Right lobe of liver (tissue), 6 donors: ENCODE data around the gene SLC17A9. TPM values are rescaled to one million over a fixed set of nuclear protein-coding genes. Genes with fewer than 3 reads are reported as not detected.

Source experiments
- ATAC-seq, 4 donors: fragments of 200-7000 bp; cut with Tn5 transposase; one replicate each; pipeline ENCODE4 v1.9.1; 2020; ENCODE audit warnings: mild to moderate bottlenecking in 4 of 4, moderate library complexity in 4 of 4
- DNase-seq, 3 donors: peaks; one replicate each; pipeline ENCODE4 v3.0.0-alpha.2; 2020
- H3K27ac ChIP-seq, 3 donors: fragments of 200-600 bp; one replicate each; pipeline ENCODE4 v1.8.0; 2022
- H3K27me3 ChIP-seq, 2 donors: fragments of 200-600 bp; one replicate each; pipeline ENCODE4 v1.8.0; 2022
- H3K36me3 ChIP-seq, 4 donors: fragments of 200-600 bp; sonication (generic) in 1 of 4; one replicate each; pipeline versions ENCODE4 v1.5.1 to v1.8.0; 2017 to 2022; ENCODE audit warnings: control low read depth in 1 of 4
- H3K4me1 ChIP-seq, 4 donors: fragments of 200-600 bp; sonication (generic) in 1 of 4; one replicate each; pipeline versions ENCODE4 v1.5.1 to v1.8.0; 2017 to 2022; ENCODE audit warnings: control low read depth in 1 of 4
- H3K4me3 ChIP-seq, 3 donors: fragments of 200-600 bp; one replicate each; pipeline ENCODE4 v1.8.0; 2022
- H3K9me3 ChIP-seq, 4 donors: fragments of 200-600 bp; sonication (generic) in 1 of 4; one replicate each; pipeline versions ENCODE4 v1.5.1 to v1.8.0; 2017 to 2022; ENCODE audit warnings: control low read depth in 1 of 4
- POLR2A ChIP-seq: fragments of 450-650 bp; IDR thresholded peaks from one replicate; pipeline ENCODE4 v1.6.1; 2017; ENCODE audit warnings: antibody characterized with exemption, mild to moderate bottlenecking
- WGBS: methylation state at CpG from one replicate; pipeline ENCODE4 v1.1.6; 2018; ENCODE audit warnings: low coverage, low lambda C conversion rate; ENCODE audit not compliant: insufficient coverage; ENCODE audit errors: missing lambda C conversion rate; 5-methylcytosine and 5-hydroxymethylcytosine counted together
- intact Hi-C, 2 donors: fragments of 100-400 bp; cut with DNase I; formaldehyde crosslinking; loops; one replicate each; pipeline versions ENCODE4 v1.11.2 to v1.14.1; 2022
- total RNA-seq, 6 experiments: library from RNA; depleted of rRNA in 2 of 6; stranded (reverse); fragments of >200 nt in 2 of 6; fragmentation: NEBNext Ultra II Directional in 3 of 6; extraction: Animal tissue kit (Norgen Biotek cat#: 25700) in 3 of 6; gene quantifications; one replicate each; pipeline versions ENCODE4 v1.1.0 to v1.2.4, GENCODE V29; 2016 to 2023
- TF ChIP-seq, protein P1 (sequence below), 4 donors: fragments of 200-600 bp in 3 of 4; fragments of 450-650 bp in 1 of 4; IDR thresholded peaks; one replicate each; pipeline versions ENCODE4 v1.5.1 to v1.8.0; 2016 to 2022; ENCODE audit warnings: antibody characterized with exemption in 4 of 4, mild to moderate bottlenecking in 2 of 4
- donor health status: DM: no; HTN: yes; CAD: no.
- donor health status: DM: no; HTN: no; CAD: no.
- donor health status: DM: no; HTN: no; CAD: no.
- donor health status: DM: no; HTN: yes; CAD: no.
- donor health status: DM: no; HTN: yes; CAD: no.

SLC17A9 gene
- total RNA-seq, 6 experiments from 2014 or later, result 29.8 to 99.4 (median 54.1) TPM

- peaks cover 0 to 23% (median 7%) of the 10 kb centered on the region in 4 donors for H3K4me1 ChIP-seq
- TF ChIP-seq, protein P1, sequence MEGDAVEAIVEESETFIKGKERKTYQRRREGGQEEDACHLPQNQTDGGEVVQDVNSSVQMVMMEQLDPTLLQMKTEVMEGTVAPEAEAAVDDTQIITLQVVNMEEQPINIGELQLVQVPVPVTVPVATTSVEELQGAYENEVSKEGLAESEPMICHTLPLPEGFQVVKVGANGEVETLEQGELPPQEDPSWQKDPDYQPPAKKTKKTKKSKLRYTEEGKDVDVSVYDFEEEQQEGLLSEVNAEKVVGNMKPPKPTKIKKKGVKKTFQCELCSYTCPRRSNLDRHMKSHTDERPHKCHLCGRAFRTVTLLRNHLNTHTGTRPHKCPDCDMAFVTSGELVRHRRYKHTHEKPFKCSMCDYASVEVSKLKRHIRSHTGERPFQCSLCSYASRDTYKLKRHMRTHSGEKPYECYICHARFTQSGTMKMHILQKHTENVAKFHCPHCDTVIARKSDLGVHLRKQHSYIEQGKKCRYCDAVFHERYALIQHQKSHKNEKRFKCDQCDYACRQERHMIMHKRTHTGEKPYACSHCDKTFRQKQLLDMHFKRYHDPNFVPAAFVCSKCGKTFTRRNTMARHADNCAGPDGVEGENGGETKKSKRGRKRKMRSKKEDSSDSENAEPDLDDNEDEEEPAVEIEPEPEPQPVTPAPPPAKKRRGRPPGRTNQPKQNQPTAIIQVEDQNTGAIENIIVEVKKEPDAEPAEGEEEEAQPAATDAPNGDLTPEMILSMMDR (IDR thresholded peaks at IDR 0.05), result no peak
- TF ChIP-seq POLR2A, result no peak
- H3K36me3 ChIP-seq, result peaks cover 10 to 79% (median 51%) of the 10 kb centered on the region in 4 donors
- H3K4me3 ChIP-seq, result no peak overlapping the region
- 93% methylated on average over 6 of the region's 11 CpGs for WGBS
- no peaks in the 10 kb centered on the region for H3K27me3 ChIP-seq
- no peak overlapping the region for H3K27ac ChIP-seq
- ATAC-seq (no peak), DNase-seq (no peak)
- H3K9me3 ChIP-seq, result no peaks in the 10 kb centered on the region
- intact Hi-C loops, result no loop called here
These were observed 42.2 kb upstream of the SLC17A9 start for GRCh38 chr20:62910217-62910766.

DNA sequence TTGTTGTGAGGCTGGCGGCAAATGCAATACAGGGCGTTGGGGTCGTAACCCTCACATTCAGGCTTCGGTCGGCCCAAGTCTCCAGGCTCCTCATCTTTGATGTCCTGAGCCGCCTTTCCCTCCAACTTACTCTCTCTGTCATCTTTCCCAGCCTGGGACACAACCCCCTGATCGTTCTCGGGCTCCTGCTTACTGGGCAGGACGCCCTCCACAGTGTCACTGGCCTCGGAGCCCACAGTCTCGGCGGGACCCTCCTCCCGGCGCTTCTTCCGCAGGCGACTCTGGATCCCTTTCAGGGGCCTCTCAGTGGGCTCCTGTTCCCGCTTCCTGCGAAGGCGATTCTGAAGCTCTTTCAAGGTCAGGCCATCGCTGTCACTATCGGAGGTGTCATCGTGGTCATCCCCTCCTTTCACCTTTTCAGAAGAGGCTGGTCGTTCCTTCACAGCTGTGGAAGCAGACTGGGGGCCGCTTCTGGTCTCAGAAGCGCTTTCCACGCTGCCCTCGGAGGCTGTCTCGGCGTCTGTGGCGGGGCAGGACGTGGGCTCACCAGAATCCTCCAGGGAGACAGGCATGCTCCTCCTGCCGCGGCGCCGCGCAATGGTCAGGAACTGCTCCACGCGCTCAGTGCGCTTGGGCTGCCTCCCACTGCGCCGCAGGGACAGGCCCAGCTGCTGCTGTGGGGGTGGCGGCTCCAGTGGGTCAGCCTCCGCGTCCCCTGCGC, 41.6 kb upstream of the SLC17A9 start:
- Histone ChIP-seq H3K4me3 (no peak overlapping the region), H3K27me3 (no peaks in the 10 kb centered on the region), H3K9me3 (no peaks in the 10 kb centered on the region), H3K36me3 (peaks cover 10 to 73% (median 45%) of the 10 kb centered on the region in 4 donors), H3K27ac (no peak overlapping the region), H3K4me1 (peaks cover 0 to 30% (median 9%) of the 10 kb centered on the region in 4 donors)
- no peak for ATAC-seq
- intact Hi-C loops, result no loop called here
- 87% methylated on average over 13 of the region's 45 CpGs for WGBS
- DNase-seq, result no peak
- TF ChIP-seq, protein P1 (IDR thresholded peaks at IDR 0.05), result no peak
- no peak for TF ChIP-seq POLR2A

DNA sequence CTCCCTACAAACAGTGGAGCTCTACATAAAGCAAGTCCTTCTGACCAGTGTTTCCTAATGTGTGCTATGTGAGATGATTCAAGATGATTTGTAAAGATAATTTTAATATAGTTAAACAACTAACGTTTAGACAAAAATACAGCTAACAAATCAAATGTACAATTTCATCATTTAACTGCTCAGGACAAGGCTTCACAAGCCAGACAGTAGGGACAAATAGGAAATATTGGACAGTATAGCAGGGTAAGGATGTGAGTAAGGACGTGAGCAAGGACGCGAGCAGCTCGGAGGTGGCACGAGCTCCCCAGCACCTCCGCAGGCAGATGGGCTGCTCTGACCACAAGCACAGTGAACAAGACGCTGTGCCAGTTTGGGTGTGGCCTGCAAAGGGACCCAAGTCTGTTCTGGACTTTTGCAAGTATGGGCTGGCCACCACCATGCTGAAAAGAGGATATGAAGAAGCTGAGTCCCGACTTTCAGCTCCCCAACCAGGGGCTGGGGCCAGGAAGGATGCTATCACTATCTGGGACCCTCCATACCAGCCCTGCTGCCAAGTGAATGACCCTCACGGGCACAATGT, 40.7 kb upstream of the SLC17A9 start:
- H3K36me3 ChIP-seq, result peaks cover 10 to 64% (median 38%) of the 10 kb centered on the region in 4 donors
- intact Hi-C loops, result no loop called here

DNA sequence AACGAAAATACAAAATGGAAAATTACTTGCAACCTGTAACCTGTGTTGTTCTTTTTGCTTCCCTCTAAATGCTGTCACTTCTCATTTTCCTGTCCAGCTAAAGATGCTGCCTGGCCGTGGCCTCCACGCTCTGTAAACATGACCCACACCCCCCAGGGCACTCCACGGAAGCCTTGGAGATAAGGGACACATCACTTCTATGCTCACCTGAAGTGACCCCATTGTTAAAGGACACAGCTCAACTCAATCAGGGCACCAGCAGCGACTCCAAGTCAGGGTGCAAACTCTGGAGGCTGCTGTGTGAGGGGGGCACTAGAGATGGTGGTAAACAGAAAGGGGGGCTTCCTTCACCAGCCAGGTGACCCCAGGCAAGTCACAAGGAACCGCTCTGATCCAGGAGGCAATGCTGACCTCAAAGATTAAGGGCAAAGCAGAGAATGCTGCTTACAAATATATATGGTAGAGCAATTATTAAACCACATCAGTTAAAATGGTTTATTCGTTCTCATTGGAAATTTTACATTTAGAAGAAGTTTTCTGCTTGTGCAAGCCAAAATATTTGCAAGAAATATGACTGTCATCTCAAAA, 39.4 kb upstream of the SLC17A9 start:
- intact Hi-C loops, result no loop called here
- 55% methylated on average over 7 of the region's 7 CpGs for WGBS
- DNase-seq (no peak), ATAC-seq (no peak)
- H3K4me1 ChIP-seq, result peaks cover 0 to 44% (median 18%) of the 10 kb centered on the region in 4 donors
- no peaks in the 10 kb centered on the region for H3K27me3 ChIP-seq
- peaks cover 6 to 51% (median 30%) of the 10 kb centered on the region in 4 donors for H3K36me3 ChIP-seq
- H3K9me3 ChIP-seq, result no peaks in the 10 kb centered on the region
- no peak overlapping the region for H3K27ac ChIP-seq
- TF ChIP-seq POLR2A, result no peak
- TF ChIP-seq, protein P1 (IDR thresholded peaks at IDR 0.05), result no peak
- H3K4me3 ChIP-seq, result no peak overlapping the region

More for the DNA sequence above, 40.7 kb upstream of the SLC17A9 start:
- Histone ChIP-seq H3K4me1 (peaks cover 0 to 34% (median 13%) of the 10 kb centered on the region in 4 donors), H3K27me3 (no peaks in the 10 kb centered on the region), H3K9me3 (no peaks in the 10 kb centered on the region), H3K27ac (no peak overlapping the region), H3K4me3 (no peak overlapping the region)
- TF ChIP-seq POLR2A, result no peak
- TF ChIP-seq, protein P1 (IDR thresholded peaks at IDR 0.05), result no peak
- WGBS, result 68% methylated on average over 8 of the region's 10 CpGs
- DNase-seq (no peak), ATAC-seq (no peak)
